Measurements from ENCODE around the gene HACD2.

The HACD2 gene

DNA sequence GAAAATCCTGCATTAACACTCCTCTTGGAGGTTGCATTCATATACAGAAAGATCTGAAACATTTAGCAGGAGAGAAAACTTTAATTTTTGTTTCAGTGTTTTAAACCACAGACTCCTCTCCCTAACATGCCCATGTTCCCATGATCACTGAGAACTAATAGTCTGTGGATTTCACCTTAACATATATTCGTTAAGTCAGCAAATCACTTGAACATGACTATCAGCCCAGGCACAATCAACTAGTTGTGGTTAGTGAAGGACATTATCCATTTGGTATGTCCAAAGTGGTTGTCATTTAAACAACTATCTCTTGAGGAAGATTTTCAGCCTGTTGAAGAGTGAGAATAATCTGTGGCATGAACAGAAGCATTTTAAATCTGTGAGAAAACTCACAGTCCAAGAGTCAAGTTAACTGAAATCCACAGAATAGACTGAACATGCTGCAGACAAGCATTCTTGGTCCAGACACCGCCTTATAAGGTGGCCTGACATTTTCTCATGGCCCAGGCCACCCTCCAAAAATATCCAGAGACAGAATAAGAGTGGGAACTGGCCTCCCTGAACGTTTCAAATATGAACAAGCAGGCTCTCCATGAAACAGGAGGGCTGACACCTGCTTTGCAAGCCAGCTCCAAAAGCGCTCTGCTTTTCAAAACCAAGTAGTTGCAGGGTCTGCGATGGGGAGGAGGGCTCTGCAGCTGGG lies 96.1 kb downstream of the HACD2 start:
- TF ChIP-seq RAD21 (IDR thresholded peaks at IDR 0.05; ENCODE audit: low read depth) (no peak), CEBPB (IDR thresholded peaks at IDR 0.05) (no peak), ZBTB7A (IDR thresholded peaks at IDR 0.05; ENCODE audit: low read depth) (no peak), MAX (IDR thresholded peaks at IDR 0.05) (no peak), YY1 (IDR thresholded peaks at IDR 0.05; ENCODE audit: low read depth) (no peak), EP300 (IDR thresholded peaks at IDR 0.05; ENCODE audit: borderline replicate concordance) (no peak), CREB1 (IDR thresholded peaks at IDR 0.05; ENCODE audit: low read depth) (no peak), TAF1 (IDR thresholded peaks at IDR 0.05; ENCODE audit: low read depth) (no peak), FOXM1 (IDR thresholded peaks at IDR 0.05; ENCODE audit: borderline replicate concordance, low read depth) (no peak), EGR1 (IDR thresholded peaks at IDR 0.05) (no peak), TCF12 (IDR thresholded peaks at IDR 0.05; ENCODE audit: low read depth) (no peak), NFIC (IDR thresholded peaks at IDR 0.05) (no peak)
- TF ChIP-seq, protein P1, sequence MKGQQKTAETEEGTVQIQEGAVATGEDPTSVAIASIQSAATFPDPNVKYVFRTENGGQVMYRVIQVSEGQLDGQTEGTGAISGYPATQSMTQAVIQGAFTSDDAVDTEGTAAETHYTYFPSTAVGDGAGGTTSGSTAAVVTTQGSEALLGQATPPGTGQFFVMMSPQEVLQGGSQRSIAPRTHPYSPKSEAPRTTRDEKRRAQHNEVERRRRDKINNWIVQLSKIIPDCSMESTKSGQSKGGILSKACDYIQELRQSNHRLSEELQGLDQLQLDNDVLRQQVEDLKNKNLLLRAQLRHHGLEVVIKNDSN (IDR thresholded peaks at IDR 0.05): no peak
- TF ChIP-seq, protein P2, sequence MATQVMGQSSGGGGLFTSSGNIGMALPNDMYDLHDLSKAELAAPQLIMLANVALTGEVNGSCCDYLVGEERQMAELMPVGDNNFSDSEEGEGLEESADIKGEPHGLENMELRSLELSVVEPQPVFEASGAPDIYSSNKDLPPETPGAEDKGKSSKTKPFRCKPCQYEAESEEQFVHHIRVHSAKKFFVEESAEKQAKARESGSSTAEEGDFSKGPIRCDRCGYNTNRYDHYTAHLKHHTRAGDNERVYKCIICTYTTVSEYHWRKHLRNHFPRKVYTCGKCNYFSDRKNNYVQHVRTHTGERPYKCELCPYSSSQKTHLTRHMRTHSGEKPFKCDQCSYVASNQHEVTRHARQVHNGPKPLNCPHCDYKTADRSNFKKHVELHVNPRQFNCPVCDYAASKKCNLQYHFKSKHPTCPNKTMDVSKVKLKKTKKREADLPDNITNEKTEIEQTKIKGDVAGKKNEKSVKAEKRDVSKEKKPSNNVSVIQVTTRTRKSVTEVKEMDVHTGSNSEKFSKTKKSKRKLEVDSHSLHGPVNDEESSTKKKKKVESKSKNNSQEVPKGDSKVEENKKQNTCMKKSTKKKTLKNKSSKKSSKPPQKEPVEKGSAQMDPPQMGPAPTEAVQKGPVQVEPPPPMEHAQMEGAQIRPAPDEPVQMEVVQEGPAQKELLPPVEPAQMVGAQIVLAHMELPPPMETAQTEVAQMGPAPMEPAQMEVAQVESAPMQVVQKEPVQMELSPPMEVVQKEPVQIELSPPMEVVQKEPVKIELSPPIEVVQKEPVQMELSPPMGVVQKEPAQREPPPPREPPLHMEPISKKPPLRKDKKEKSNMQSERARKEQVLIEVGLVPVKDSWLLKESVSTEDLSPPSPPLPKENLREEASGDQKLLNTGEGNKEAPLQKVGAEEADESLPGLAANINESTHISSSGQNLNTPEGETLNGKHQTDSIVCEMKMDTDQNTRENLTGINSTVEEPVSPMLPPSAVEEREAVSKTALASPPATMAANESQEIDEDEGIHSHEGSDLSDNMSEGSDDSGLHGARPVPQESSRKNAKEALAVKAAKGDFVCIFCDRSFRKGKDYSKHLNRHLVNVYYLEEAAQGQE (IDR thresholded peaks at IDR 0.05; ENCODE audit: low read depth): no peak

- TF ChIP-seq TAF1 (IDR thresholded peaks at IDR 0.05; ENCODE audit: low read depth) (no peak), MAX (IDR thresholded peaks at IDR 0.05) (no peak), CEBPB (IDR thresholded peaks at IDR 0.05) (no peak), ZBTB7A (IDR thresholded peaks at IDR 0.05; ENCODE audit: low read depth) (no peak), TCF12 (IDR thresholded peaks at IDR 0.05; ENCODE audit: low read depth) (no peak), CREB1 (IDR thresholded peaks at IDR 0.05; ENCODE audit: low read depth) (no peak), YY1 (IDR thresholded peaks at IDR 0.05; ENCODE audit: low read depth) (no peak), NFIC (IDR thresholded peaks at IDR 0.05) (no peak), EGR1 (IDR thresholded peaks at IDR 0.05) (no peak), EP300 (IDR thresholded peaks at IDR 0.05; ENCODE audit: borderline replicate concordance) (no peak), RAD21 (IDR thresholded peaks at IDR 0.05; ENCODE audit: low read depth) (no peak), TEAD4 (IDR thresholded peaks at IDR 0.05) (no peak), FOXM1 (IDR thresholded peaks at IDR 0.05; ENCODE audit: borderline replicate concordance, low read depth) (no peak)
- TF ChIP-seq, protein P2 (IDR thresholded peaks at IDR 0.05; ENCODE audit: low read depth): no peak
- TF ChIP-seq, protein P1 (IDR thresholded peaks at IDR 0.05): no peak
Measured at GRCh38 chr3:123486460-123486859, 98.4 kb downstream of the HACD2 start.

DNA sequence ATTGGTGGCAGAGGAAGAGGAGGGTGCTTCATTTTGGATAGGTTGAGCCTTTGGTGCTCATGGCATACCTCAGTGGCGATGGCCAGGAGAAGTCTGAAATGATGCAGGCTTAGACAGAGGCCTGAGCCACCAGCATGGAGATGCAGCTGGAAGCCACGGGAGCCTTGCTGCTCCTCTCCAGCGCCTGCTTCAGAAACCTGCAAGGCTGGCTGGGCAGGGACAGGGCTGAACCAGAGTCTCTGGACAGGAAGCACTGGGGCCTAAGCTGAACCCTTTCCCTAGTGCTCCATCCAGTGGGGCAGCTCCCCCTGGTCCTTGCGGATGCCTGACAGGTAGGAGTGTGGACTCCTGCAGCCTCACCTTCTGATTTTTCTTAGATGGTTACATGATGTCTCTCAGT lies 99.3 kb downstream of the HACD2 start:
- TF ChIP-seq, protein P2 (IDR thresholded peaks at IDR 0.05; ENCODE audit: low read depth): no peak
- TF ChIP-seq CREB1 (IDR thresholded peaks at IDR 0.05; ENCODE audit: low read depth): no peak
- no peak for TF ChIP-seq TEAD4 (IDR thresholded peaks at IDR 0.05)
- TF ChIP-seq FOXM1 (IDR thresholded peaks at IDR 0.05; ENCODE audit: borderline replicate concordance, low read depth): no peak
- TF ChIP-seq TAF1 (IDR thresholded peaks at IDR 0.05; ENCODE audit: low read depth): no peak
- no peak for TF ChIP-seq TCF12 (IDR thresholded peaks at IDR 0.05; ENCODE audit: low read depth)
- no peak for TF ChIP-seq EP300 (IDR thresholded peaks at IDR 0.05; ENCODE audit: borderline replicate concordance)
- TF ChIP-seq ZBTB7A (IDR thresholded peaks at IDR 0.05; ENCODE audit: low read depth): no peak
- TF ChIP-seq NFIC (IDR thresholded peaks at IDR 0.05): no peak

DNA sequence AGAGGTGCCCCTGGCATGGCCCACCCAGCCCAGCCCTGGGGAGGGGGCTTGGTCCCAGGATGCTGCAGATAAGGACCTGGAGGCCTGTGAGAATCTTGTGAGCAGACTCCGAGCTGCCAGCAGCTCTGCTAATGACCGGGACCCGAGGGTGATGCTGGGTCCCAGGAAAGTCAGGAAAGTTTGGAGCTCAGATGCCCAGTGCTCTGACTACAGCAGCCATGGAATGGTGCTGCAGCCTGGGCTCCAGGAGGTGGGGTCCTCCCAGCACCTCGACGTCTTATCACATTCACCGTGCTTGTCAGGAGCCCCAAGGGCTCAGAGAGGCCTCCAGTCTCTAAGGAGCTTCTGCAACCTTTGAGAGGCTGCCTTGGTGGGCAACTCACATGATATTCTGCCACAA lies 101.7 kb downstream of the HACD2 start:
- no peak for TF ChIP-seq FOXM1 (IDR thresholded peaks at IDR 0.05; ENCODE audit: borderline replicate concordance, low read depth)
- no peak for TF ChIP-seq EP300 (IDR thresholded peaks at IDR 0.05; ENCODE audit: borderline replicate concordance)
- TF ChIP-seq MAX (IDR thresholded peaks at IDR 0.05): no peak
- TF ChIP-seq NFIC (IDR thresholded peaks at IDR 0.05): no peak
- no peak for TF ChIP-seq TEAD4 (IDR thresholded peaks at IDR 0.05)

Measured in Ishikawa (cell line).